ENCODE results near the gene OR4A15.

The OR4A15 gene

GRCh38 chr11:55367674-55368073, at the start of gene OR4A15:
Gene OR4A15 (plus strand): TSS chr11:55367974. CDS start chr11:55367974, 0 bp downstream.
- no peak for DNase-seq (ENCODE audit: low read depth)

GRCh38 chr11:55324500-55324899, 43.3 kb upstream of the OR4A15 start:
- no peak for DNase-seq (ENCODE audit: low read depth)

DNA sequence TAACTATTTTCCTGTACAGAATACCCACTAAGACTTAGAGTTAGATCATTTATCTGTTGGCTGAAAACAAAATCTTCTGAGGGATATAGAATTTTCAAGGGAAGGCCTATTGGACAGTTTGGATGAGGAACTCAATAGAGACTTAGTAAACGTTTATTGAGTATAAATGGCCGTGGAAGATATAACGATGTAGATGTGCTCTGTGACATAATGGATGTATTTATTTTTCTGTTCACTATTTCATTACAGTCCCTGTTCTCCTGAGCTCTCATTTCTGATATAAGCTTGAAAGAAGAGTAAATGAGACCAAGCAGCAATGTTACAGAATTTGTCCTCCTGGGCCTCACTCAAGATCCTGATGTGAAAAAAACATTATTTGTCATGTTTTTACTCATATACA, 24.9 kb upstream of the OR4A15 start, which contains the start of gene OR4A16:
Gene OR4A16 (plus strand): TSS at position 301 of the 400 bp plus-strand sequence. CDS start 0 bp downstream, at position 301.
- DNase-seq (ENCODE audit: low read depth): no peak

GRCh38 chr11:55345306-55345705, 22.5 kb upstream of the OR4A15 start:
- no peak for DNase-seq (ENCODE audit: low read depth)

- DNase-seq (ENCODE audit: low read depth): no peak
Observed at GRCh38 chr11:55349032-55349431, 18.7 kb upstream of the OR4A15 start.

- no peak for DNase-seq (ENCODE audit: low read depth)
Observed at GRCh38 chr11:55357560-55358184, 10.1 kb upstream of the OR4A15 start.

DNA sequence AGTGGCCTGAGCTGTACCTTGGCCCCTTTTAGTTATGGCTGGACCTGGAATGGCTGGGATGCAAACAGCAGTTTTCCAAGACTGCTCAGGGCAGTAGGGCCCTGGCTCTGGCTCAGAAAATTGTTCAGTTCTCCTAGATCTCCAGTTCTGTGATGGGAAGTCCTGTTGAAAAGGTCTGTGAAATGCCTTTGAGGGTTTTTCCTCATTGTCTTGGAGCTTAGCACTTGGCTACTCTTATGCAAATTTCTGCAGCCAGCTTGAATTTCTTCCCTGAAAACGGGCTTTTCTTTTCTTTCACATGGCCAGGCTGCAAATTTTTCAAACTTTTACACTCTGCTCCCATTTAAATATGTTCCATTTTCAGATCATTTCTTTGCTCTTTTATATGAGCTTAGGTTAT, 33.2 kb downstream of the OR4A15 start:
- DNase-seq (ENCODE audit: low read depth): no peak
